ENCODE measurements around the gene CHRNB1.

CHRNB1 gene

GRCh38 chr17:7443499-7444485 is 1.1 kb upstream of the CHRNB1 start:
- in situ Hi-C loops (cut with HindIII; ENCODE audit: low pct_unique_long_range_greater_than_20kb, low sequenced_read_pairs), result no loop called here
- DNase-seq (ENCODE audit: low read depth in 1 of 2, low spot score in 1 of 2), result no peak
- TF ChIP-seq JUND (IDR thresholded peaks at IDR 0.05; ENCODE audit: low read depth), result no peak

GRCh38 chr17:7445619-7445968 is 733 bp downstream of the CHRNB1 start:
- no peak for DNase-seq (ENCODE audit: low read depth in 1 of 2, low spot score in 1 of 2)
- in situ Hi-C loops (cut with HindIII; ENCODE audit: low pct_unique_long_range_greater_than_20kb, low sequenced_read_pairs), result no loop called here
- TF ChIP-seq JUND (IDR thresholded peaks at IDR 0.05; ENCODE audit: low read depth), result no peak

- DNase-seq (ENCODE audit: low read depth in 1 of 2, low spot score in 1 of 2), result no peak
- in situ Hi-C loops (cut with HindIII; ENCODE audit: low pct_unique_long_range_greater_than_20kb, low sequenced_read_pairs), result no loop called here
- TF ChIP-seq JUND (IDR thresholded peaks at IDR 0.05; ENCODE audit: low read depth), result no peak
These were observed 3.6 kb downstream of the CHRNB1 start for GRCh38 chr17:7448461-7448860.

GRCh38 chr17:7459961-7460545 is 15.2 kb downstream of the CHRNB1 start:
- no peak for TF ChIP-seq JUND (IDR thresholded peaks at IDR 0.05; ENCODE audit: low read depth)
- in situ Hi-C loops (cut with HindIII; ENCODE audit: low pct_unique_long_range_greater_than_20kb, low sequenced_read_pairs), result no loop called here
- DNase-seq (ENCODE audit: low read depth in 1 of 2, low spot score in 1 of 2), result no peak

GRCh38 chr17:7460850-7461660 is 16.2 kb downstream of the CHRNB1 start:
- no peak for TF ChIP-seq JUND (IDR thresholded peaks at IDR 0.05; ENCODE audit: low read depth)
- in situ Hi-C loops (cut with HindIII; ENCODE audit: low pct_unique_long_range_greater_than_20kb, low sequenced_read_pairs), result no loop called here
- no peak for DNase-seq (ENCODE audit: low read depth in 1 of 2, low spot score in 1 of 2)

- no peak for DNase-seq (ENCODE audit: low read depth in 1 of 2, low spot score in 1 of 2)
- in situ Hi-C loops (cut with HindIII; ENCODE audit: low pct_unique_long_range_greater_than_20kb, low sequenced_read_pairs), result no loop called here
- TF ChIP-seq JUND (IDR thresholded peaks at IDR 0.05; ENCODE audit: low read depth), result no peak
These were observed 17.9 kb downstream of the CHRNB1 start for GRCh38 chr17:7462474-7463371.

GRCh38 chr17:7463372-7463846 is 18.5 kb downstream of the CHRNB1 start:
- no peak for TF ChIP-seq JUND (IDR thresholded peaks at IDR 0.05; ENCODE audit: low read depth)
- no peak for DNase-seq (ENCODE audit: low read depth in 1 of 2, low spot score in 1 of 2)
- in situ Hi-C loops (cut with HindIII; ENCODE audit: low pct_unique_long_range_greater_than_20kb, low sequenced_read_pairs), result no loop called here

- no peak for TF ChIP-seq JUND (IDR thresholded peaks at IDR 0.05; ENCODE audit: low read depth)
- no peak for DNase-seq (ENCODE audit: low read depth in 1 of 2, low spot score in 1 of 2)
- in situ Hi-C loops (cut with HindIII; ENCODE audit: low pct_unique_long_range_greater_than_20kb, low sequenced_read_pairs), result no loop called here
These were observed 19.2 kb downstream of the CHRNB1 start for GRCh38 chr17:7464081-7464480.

- in situ Hi-C loops (cut with HindIII; ENCODE audit: low pct_unique_long_range_greater_than_20kb, low sequenced_read_pairs), result no loop called here
- TF ChIP-seq JUND (IDR thresholded peaks at IDR 0.05; ENCODE audit: low read depth), result no peak
- DNase-seq (ENCODE audit: low read depth in 1 of 2, low spot score in 1 of 2), result no peak
These were observed 20.9 kb downstream of the CHRNB1 start for GRCh38 chr17:7465597-7466275.

GRCh38 chr17:7466318-7466638 is 21.4 kb downstream of the CHRNB1 start:
- in situ Hi-C loops (cut with HindIII; ENCODE audit: low pct_unique_long_range_greater_than_20kb, low sequenced_read_pairs), result no loop called here
- TF ChIP-seq JUND (IDR thresholded peaks at IDR 0.05; ENCODE audit: low read depth), result no peak
- no peak for DNase-seq (ENCODE audit: low read depth in 1 of 2, low spot score in 1 of 2)

GRCh38 chr17:7466639-7467341 is 21.9 kb downstream of the CHRNB1 start:
- DNase-seq (ENCODE audit: low read depth in 1 of 2, low spot score in 1 of 2), result no peak
- no peak for TF ChIP-seq JUND (IDR thresholded peaks at IDR 0.05; ENCODE audit: low read depth)
- in situ Hi-C loops (cut with HindIII; ENCODE audit: low pct_unique_long_range_greater_than_20kb, low sequenced_read_pairs), result no loop called here

All from T47D (cell line).